HG03457 (cell line): ENCODE data around the gene CUX1.
"Not testable (repeated sequence)": the region's sequence is repeated elsewhere in the genome, so short reads cannot be mapped to it uniquely, and the experiment has no call there.

Experiments
- ATAC-seq: cut with Tn5 transposase; IDR thresholded peaks from one replicate; pipeline ENCODE4 v1.9.1; 2021; ENCODE audit warnings: moderate number of reproducible peaks; ENCODE audit not compliant: unreplicated experiment

Gene CUX1

GRCh38 chr7:101999393-101999792 lies 182.0 kb downstream of the CUX1 start:
- no peak for ATAC-seq

- ATAC-seq: no peak
Measured at GRCh38 chr7:102000123-102000522, 182.7 kb downstream of the CUX1 start.

GRCh38 chr7:102004229-102004628 lies 186.8 kb downstream of the CUX1 start:
- ATAC-seq: no peak

DNA sequence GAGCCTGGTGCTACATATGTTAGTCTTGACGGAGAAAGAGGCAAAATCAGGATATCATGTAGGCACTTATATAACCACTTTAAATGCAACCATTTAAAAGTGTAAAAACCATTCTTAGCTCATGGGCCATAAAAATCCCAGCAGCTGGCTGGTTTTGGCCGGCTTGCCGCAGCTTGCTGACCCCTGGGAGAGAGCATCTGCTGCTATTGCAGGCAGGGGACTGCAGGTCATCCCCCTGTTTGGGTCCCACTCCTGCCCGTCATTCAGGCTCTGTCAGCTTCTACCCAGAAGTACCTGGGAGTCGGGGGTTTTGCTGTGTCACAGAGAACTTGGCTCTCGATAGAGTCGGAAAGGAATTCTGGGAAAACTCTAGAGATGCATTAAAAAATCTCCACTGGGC lies 187.4 kb downstream of the CUX1 start:
- no peak for ATAC-seq

DNA sequence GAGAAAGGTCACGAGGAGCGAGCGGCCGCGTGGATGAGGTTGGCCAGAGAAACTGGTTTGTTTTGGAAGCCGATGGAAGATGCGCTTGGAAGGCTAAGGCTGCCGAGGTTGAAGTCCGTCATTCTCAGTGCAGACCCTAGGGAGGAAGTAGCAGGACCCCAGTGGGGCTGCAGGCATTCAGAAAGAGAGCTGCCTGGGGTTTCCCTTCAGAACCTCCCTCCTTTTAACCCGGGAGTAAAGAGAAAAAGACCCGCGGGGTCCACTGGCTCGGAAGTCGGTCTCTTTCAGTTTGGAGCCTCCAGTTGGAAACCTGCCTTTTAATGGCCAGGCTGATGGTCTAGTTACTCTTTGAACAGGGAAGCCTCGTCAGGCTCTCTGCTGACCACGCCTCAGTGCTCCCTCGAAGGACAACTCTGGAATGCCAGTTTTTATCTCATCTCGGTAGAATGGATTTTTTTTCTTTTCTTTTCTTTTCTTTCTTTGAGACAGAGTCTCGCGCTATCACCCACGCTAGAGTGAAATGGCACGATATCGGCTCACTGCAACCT lies 188.6 kb downstream of the CUX1 start:
- ATAC-seq: no peak

DNA sequence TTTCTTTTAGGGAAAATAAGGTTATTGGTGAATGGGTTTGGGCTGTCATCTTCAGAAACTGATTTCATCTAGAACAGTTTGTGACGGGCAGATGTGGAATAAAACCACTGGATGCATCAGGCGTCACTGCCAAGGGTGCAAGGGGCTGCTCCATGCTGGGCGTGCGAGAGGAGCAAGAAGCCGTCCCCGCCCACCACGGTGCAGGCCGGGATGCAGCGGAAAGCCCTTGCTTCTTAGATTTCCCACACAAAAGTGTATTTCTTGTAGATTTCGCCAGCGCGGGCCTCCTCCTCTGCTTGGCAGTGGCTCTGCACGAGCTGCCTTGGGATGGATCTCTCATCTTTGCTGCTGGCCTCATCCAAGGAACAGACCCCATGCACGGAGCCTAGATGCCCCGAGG lies 189.3 kb downstream of the CUX1 start:
- no peak for ATAC-seq

DNA sequence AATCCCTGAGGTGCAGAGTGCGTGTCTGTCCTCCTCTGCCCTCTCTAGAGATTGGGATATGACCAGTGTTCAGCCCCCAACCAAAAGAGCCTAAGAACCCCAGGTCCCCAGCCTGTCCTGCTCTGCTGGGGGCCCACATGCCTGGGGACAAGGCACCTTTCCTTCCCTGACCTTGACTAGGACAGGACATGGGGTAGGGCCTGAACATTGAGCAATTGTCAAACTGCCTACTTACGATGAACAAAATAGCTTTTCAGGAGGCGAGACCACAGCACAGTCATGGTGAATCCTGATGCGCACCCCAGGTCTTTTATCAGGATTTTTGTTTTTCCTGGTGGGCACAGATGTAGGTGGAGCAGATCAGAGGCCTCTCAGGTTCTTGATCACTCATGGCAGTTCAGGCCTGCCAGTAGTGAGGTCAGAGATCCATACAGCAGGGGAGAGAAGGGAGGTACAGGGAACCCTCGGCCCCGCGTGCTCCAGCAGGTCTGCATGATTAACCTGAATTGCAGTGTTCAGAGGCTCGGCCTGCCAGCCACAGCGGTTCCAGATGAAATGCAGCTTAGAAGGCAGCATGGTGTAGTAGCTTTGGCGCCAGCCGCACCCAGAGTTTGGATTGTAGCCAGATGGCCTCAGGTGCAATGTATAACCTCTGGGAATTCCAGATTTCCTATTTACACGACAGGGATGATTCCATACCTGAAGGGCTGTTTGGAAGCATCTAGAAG lies 191.3 kb downstream of the CUX1 start:
- ATAC-seq: no peak

- ATAC-seq: no peak
Measured at GRCh38 chr7:102009628-102010027, 192.2 kb downstream of the CUX1 start.

DNA sequence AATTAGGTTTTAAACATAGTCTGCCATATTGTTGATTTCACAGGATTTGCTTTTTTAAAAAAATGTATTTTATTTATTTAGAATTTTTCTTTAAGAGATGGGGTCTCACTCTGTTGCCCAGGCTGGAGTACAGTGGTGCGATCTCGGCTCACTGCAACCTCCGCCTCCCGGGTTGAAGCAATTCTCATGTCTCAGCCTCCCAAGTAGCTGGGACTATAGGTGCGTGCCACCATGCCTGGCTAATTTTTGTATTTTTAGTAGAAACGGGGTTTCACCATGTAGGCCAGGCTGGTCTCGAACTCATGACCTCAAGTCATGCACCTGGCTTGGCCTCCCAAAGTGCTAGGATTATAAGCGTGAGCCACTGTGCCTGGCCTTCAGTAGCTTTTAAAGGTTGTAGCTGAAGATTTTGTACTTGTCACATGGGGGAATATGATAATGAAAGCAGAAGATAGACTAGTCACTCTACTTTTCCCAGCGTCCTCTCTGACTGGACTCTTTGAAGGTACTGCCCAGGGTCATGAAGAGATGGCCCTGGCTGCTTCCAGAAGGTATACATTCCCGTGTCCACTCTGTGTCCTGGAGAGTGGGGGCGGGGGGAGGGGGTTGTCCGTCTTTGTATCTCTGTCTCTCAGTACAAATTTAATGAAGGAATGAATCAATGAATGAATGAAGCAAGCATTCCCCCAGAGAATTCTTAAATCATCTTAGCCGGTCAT lies 194.8 kb downstream of the CUX1 start:
- ATAC-seq: not testable (repeated sequence)

- ATAC-seq: no peak
Measured at GRCh38 chr7:102012941-102013461, 195.6 kb downstream of the CUX1 start.

DNA sequence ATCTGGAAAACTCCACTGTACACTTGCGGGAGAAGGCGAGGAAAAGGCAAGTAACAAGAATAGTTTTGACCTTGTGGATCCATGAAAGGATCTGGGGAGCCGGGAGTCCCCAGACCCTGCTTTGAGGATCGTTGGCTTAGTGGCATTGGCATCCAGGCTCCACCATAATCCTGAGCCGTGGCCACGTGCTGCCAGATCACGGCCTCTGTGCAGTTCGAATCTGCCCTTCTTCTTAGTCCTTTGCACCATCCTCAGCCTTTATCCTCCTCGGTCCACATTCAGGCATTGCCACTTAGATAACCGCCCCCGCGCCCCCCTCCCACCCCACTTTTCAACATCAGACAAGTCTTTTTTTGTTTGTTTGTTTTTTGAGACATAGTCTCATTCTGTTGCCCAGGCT lies 201.4 kb downstream of the CUX1 start:
- ATAC-seq: no peak

- no peak for ATAC-seq
Measured at GRCh38 chr7:102019461-102019860, 202.0 kb downstream of the CUX1 start.

- ATAC-seq: no peak
Measured at GRCh38 chr7:102021841-102022618, 204.6 kb downstream of the CUX1 start.

DNA sequence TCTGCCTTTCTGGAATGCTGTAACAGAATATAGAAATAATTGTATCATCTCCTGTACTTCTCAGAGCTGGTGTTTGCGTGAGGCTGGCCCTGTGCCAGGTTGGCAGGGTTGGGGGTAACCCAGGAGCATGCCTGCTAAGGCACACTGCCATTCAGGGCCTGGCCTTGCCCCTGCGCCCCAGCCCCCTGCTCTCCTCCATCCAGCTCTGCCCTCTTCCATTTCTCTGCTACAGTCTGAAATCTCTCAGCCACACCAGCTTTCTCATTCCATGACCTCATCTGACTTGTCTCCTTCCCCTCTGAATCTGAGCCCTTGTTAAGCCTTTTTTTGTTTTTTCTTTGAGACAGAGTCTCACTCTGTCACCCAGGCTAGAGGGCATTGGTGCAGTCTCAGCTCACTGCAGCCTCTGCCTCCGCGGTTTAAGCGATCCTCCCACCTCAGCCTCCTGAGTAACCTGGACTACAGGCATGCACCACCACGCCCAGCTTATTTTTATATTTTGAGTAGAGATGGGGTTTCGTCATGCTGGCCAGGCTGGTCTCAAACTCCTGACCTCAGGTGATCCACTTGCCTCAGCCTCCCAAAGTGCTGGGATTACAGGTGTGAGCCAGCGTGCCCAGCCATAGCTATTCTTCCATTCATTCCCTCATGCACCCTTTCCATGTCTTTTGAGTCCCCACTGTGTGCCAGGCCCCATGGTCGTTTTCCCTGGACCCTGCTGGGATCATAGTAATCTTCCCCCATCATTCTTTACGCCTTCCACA lies 206.8 kb downstream of the CUX1 start:
- no peak for ATAC-seq

DNA sequence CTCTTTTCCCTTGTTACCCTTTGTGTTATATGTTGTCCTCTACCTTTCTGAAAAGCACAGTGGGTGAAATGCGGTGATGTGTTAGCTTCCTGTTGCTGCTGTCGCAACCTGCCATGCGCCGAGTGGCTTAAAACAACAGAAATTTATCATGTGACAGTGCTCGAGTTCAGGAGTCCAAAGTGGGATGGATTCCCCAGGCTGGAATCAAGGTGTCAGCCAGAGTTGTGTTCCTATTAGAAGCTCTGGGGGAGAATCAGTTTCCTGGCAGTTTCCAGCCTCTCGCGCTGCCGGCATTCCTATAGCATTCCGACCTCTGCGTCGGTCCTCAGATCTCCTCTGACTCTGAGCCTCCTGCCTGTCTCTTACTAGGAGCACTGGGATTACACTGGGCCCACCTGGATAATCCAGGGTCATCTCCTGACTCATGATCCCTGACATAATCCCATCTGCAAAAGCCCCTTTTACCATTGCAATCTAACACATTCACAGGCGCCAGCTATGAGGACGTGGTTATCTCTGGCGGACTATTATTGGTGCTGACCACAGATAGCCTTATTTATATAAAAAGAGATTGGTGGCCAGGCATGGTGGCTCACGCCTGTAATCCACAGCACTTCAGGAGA lies 207.5 kb downstream of the CUX1 start:
- ATAC-seq: no peak

GRCh38 chr7:102025777-102026176 lies 208.4 kb downstream of the CUX1 start:
- ATAC-seq: not testable (repeated sequence)

DNA sequence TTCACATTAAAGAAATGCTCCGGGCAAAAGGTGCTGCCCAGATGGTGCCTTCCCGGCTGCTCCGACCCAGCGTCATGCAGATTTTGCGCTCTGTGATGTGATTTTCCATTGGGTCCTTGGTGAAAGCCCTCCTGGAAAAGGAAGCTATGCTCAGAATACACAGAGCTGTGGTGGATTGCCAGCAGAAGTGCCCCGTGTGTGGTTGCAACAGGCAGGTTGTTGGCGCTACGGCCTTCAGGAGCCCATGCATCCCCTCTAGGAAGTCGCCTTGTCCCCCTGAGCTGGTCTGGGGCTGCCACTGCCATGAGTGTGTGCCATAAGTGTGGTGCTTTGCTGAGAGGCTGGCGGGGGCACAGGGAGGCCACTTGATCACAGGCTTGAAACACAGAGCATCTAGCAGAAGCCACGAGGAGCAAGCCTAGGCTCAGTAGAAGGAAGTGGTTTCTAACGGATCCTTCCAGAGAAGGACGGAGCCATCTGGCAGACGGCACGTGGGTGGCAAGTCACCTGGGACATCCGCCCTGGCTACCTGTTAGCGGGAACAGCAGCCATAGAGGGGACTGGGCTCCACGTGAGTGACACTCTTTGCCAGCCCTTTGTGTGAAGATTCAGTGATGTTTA lies 210.9 kb downstream of the CUX1 start:
- ATAC-seq: no peak

- ATAC-seq: no peak
Measured at GRCh38 chr7:102029616-102030015, 212.2 kb downstream of the CUX1 start.

- no peak for ATAC-seq
Measured at GRCh38 chr7:102030696-102031095, 213.3 kb downstream of the CUX1 start.

GRCh38 chr7:102036958-102037357 lies 219.5 kb downstream of the CUX1 start:
- ATAC-seq: no peak
